H9 (cell line): ENCODE measurements around the gene OTOGL. TPM values are rescaled to one million over a fixed set of nuclear protein-coding genes. Genes with fewer than 3 reads are reported as not detected.

Experiments
- DNase-seq: peaks from one replicate; pipeline ENCODE4 v3.0.0-alpha.2; 2017
- H2AFZ ChIP-seq: one replicate; pipeline ENCODE4 v1.6.1; 2013; ENCODE audit warnings: mild to moderate bottlenecking, low read length, control low read depth, moderate library complexity
- H2AK5ac ChIP-seq: 2 replicates; pipeline ENCODE4 v1.6.1; 2013; ENCODE audit warnings: low read length, control low read depth, mixed read lengths; ENCODE audit not compliant: insufficient read length
- H2BK120ac ChIP-seq: one replicate; pipeline ENCODE4 v1.6.1; 2013; ENCODE audit warnings: low read depth, mild to moderate bottlenecking, low read length, control low read depth, inconsistent platforms; ENCODE audit not compliant: poor library complexity, severe bottlenecking
- H2BK12ac ChIP-seq: 2 replicates; pipeline ENCODE4 v1.6.1; 2013; ENCODE audit warnings: low read length, control low read depth, mixed read lengths, low read depth; ENCODE audit not compliant: insufficient read length
- H2BK15ac ChIP-seq: 2 replicates; pipeline ENCODE4 v1.6.1; 2013; ENCODE audit warnings: low read depth, low read length, control low read depth
- H2BK20ac ChIP-seq: one replicate; pipeline ENCODE4 v1.6.1; 2013; ENCODE audit warnings: low read depth, mild to moderate bottlenecking, low read length, control low read depth, inconsistent platforms; ENCODE audit not compliant: poor library complexity, severe bottlenecking
- H2BK5ac ChIP-seq: 2 replicates; pipeline ENCODE4 v1.6.1; 2013; ENCODE audit warnings: low read length, control low read depth, mixed read lengths; ENCODE audit not compliant: insufficient read length
- H3K14ac ChIP-seq: 2 replicates; pipeline ENCODE4 v1.6.1; 2013; ENCODE audit warnings: low read length, control low read depth; ENCODE audit not compliant: insufficient read depth
- H3K18ac ChIP-seq: 2 replicates; pipeline ENCODE4 v1.6.1; 2013; ENCODE audit warnings: low read depth, mild to moderate bottlenecking, mixed read lengths, low read length, control low read depth; ENCODE audit not compliant: insufficient read length
- H3K23ac ChIP-seq: 2 replicates; pipeline ENCODE4 v1.6.1; 2013; ENCODE audit warnings: low read length, control low read depth, mixed read lengths, low read depth; ENCODE audit not compliant: insufficient read length
- H3K23me2 ChIP-seq: 2 replicates; pipeline ENCODE4 v1.6.1; 2013; ENCODE audit warnings: low read depth, mild to moderate bottlenecking, mixed read lengths, low read length, control low read depth; ENCODE audit not compliant: insufficient read length, poor library complexity, severe bottlenecking
- H3K27ac ChIP-seq: 2 replicates; pipeline ENCODE4 v1.5.1; 2013; ENCODE audit warnings: low read length, control low read depth, mixed read lengths, low read depth; ENCODE audit not compliant: insufficient read length
- H3K27me3 ChIP-seq: 2 replicates; pipeline ENCODE4 v1.6.1; 2013; ENCODE audit warnings: low read length, control low read depth, inconsistent platforms; ENCODE audit not compliant: insufficient read depth
- H3K4ac ChIP-seq: 2 replicates; pipeline ENCODE4 v1.6.1; 2013; ENCODE audit warnings: low read depth, mild to moderate bottlenecking, control low read depth, inconsistent platforms, low read length, moderate library complexity
- H3K4me1 ChIP-seq: 2 replicates; pipeline ENCODE4 v1.6.1; 2013; ENCODE audit warnings: low read length, control low read depth, inconsistent platforms; ENCODE audit not compliant: insufficient read depth
- H3K4me2 ChIP-seq: 2 replicates; pipeline ENCODE4 v1.6.1; 2013; ENCODE audit warnings: low read length, control low read depth, mixed read lengths; ENCODE audit not compliant: insufficient read length, insufficient read depth
- H3K56ac ChIP-seq: 2 replicates; pipeline ENCODE4 v1.6.1; 2013; ENCODE audit warnings: low read depth, mild to moderate bottlenecking, mixed read lengths, low read length, control low read depth; ENCODE audit not compliant: insufficient read length
- H3K79me1 ChIP-seq: 2 replicates; pipeline ENCODE4 v1.6.1; 2013; ENCODE audit warnings: low read depth, mild to moderate bottlenecking, moderate library complexity, low read length, control low read depth, inconsistent platforms; ENCODE audit not compliant: insufficient read depth, poor library complexity, severe bottlenecking
- H3K79me2 ChIP-seq: 2 replicates; pipeline ENCODE4 v1.6.1; 2013; ENCODE audit warnings: low read length, control low read depth, inconsistent platforms; ENCODE audit not compliant: insufficient read depth
- H3K9ac ChIP-seq: 2 replicates; pipeline ENCODE4 v1.6.1; 2013; ENCODE audit warnings: low read length, control low read depth, mixed read lengths; ENCODE audit not compliant: insufficient read length; ENCODE audit errors: extremely low read depth
- H3K9me3 ChIP-seq: one replicate; pipeline ENCODE4 v1.6.1; 2013; ENCODE audit warnings: low read depth, low read length, inconsistent platforms; ENCODE audit not compliant: control insufficient read depth
- H3T11ph ChIP-seq: one replicate; pipeline ENCODE4 v1.6.1; 2013; ENCODE audit warnings: mild to moderate bottlenecking, low read length, control low read depth, inconsistent platforms
- H4K20me1 ChIP-seq: one replicate; pipeline ENCODE4 v1.6.1; 2013; ENCODE audit not compliant: control insufficient read depth, insufficient read length, insufficient read depth
- H4K5ac ChIP-seq: 2 replicates; pipeline ENCODE4 v1.6.1; 2013; ENCODE audit warnings: low read depth, mild to moderate bottlenecking, mixed read lengths, low read length, control low read depth; ENCODE audit not compliant: insufficient read length
- H4K8ac ChIP-seq: replicated peaks from 2 replicates; pipeline ENCODE4 v1.6.1; 2013; ENCODE audit warnings: low read length, control low read depth, mixed read lengths, low read depth; ENCODE audit not compliant: insufficient read length
- H4K91ac ChIP-seq: 2 replicates; pipeline ENCODE4 v1.6.1; 2013; ENCODE audit warnings: low read depth, mild to moderate bottlenecking, moderate library complexity, mixed read lengths, low read length, control low read depth; ENCODE audit not compliant: insufficient read length
- H3K27ac Mint-ChIP-seq, 3 experiments: 2 replicates in 2 of 3; 3 replicates in 1 of 3; pipeline ENCODE4 v1.8.0; 2020 to 2021; ENCODE audit warnings: mixed read lengths in 3 of 3, mild to moderate bottlenecking in 1 of 3, moderate library complexity in 1 of 3
- H3K27me3 Mint-ChIP-seq: 2 replicates; pipeline ENCODE4 v1.8.0; 2021; ENCODE audit warnings: low read depth, mild to moderate bottlenecking, moderate library complexity, mixed read lengths
- H3K36me3 Mint-ChIP-seq, 3 experiments: 2 replicates in 2 of 3; 3 replicates in 1 of 3; pipeline ENCODE4 v1.8.0; 2020 to 2021; ENCODE audit warnings: low read depth in 3 of 3, mixed read lengths in 3 of 3; ENCODE audit not compliant: insufficient read depth in 1 of 3
- H3K4me1 Mint-ChIP-seq, 2 experiments: 2 replicates each; pipeline ENCODE4 v1.8.0; 2020; ENCODE audit warnings: mixed read lengths in 2 of 2
- H3K4me3 Mint-ChIP-seq, 2 experiments: 2 replicates in 1 of 2; 3 replicates in 1 of 2; pipeline ENCODE4 v1.8.0; 2020 to 2021; ENCODE audit warnings: mild to moderate bottlenecking in 2 of 2, mixed read lengths in 2 of 2, moderate library complexity in 1 of 2
- H3K9me3 Mint-ChIP-seq, 2 experiments: 2 replicates in 1 of 2; 3 replicates in 1 of 2; pipeline ENCODE4 v1.8.0; 2020; ENCODE audit warnings: mild to moderate bottlenecking in 2 of 2, mixed read lengths in 2 of 2, moderate library complexity in 1 of 2
- CTCF ChIP-seq: fragments of 200-600 bp; sonication (generic); conservative IDR thresholded peaks from 3 replicates; pipeline ENCODE4 v1.8.0; 2021; ENCODE audit warnings: antibody characterized with exemption, mild to moderate bottlenecking
- WGBS: extraction: QIAGEN DNeasy Blood & Tissue Kit; methylation state at CpG from one replicate; pipeline ENCODE4 v1.1.7; 2013; ENCODE audit warnings: missing lambda C conversion rate, low lambda C conversion rate, mixed read lengths; ENCODE audit not compliant: insufficient read length; ENCODE audit errors: extremely low coverage; 5-methylcytosine and 5-hydroxymethylcytosine counted together
- total RNA-seq: library from RNA; stranded (reverse); gene quantifications from 2 replicates; pipeline ENCODE4 v1.2.1, GENCODE V29; 2021

The OTOGL gene
- total RNA-seq, 1 experiment from 2014 or later = 0.11 TPM

- no peak overlapping the region for H2BK5ac ChIP-seq
- no peak overlapping the region for H2BK20ac ChIP-seq
- H3K27me3 ChIP-seq = no peaks in the 10 kb centered on the region
- H3K9ac ChIP-seq = no peak overlapping the region
- no peaks in the 10 kb centered on the region for H3K4me1 Mint-ChIP-seq
- H2AFZ ChIP-seq = no peak overlapping the region
- no peak overlapping the region for H3K4me2 ChIP-seq
- peaks cover 0 to 7% (median 0%) of the 10 kb centered on the region in 3 experiments; a peak in 4 of 7 replicates for H3K36me3 Mint-ChIP-seq
- no peaks in the 10 kb centered on the region for H3K23me2 ChIP-seq
- H4K20me1 ChIP-seq = no peaks in the 10 kb centered on the region
- H4K91ac ChIP-seq = no peak overlapping the region
- no CpG with 5 or more reads among the region's 1 CpG for WGBS
- no peak overlapping the region for H3T11ph ChIP-seq
- H2BK12ac ChIP-seq = no peak overlapping the region
- no peak for DNase-seq
- no peak overlapping the region for H4K8ac ChIP-seq
- peaks cover 4 to 9% of the 10 kb centered on the region in 2 experiments; a peak in 4 of 5 replicates for H3K9me3 Mint-ChIP-seq
- H2BK120ac ChIP-seq = no peak overlapping the region
- no peak overlapping the region for H3K27ac Mint-ChIP-seq
- no peaks in the 10 kb centered on the region for H3K79me2 ChIP-seq
- H3K9me3 ChIP-seq = no peaks in the 10 kb centered on the region
- H3K4me1 ChIP-seq = no peaks in the 10 kb centered on the region
- H3K79me1 ChIP-seq = no peaks in the 10 kb centered on the region
- H3K4ac ChIP-seq = no peak overlapping the region
- H3K27me3 Mint-ChIP-seq = peaks cover 3% of the 10 kb centered on the region; the same call in 1 of the 2 replicates
- H4K5ac ChIP-seq = no peak overlapping the region
- no peak overlapping the region for H3K4me3 Mint-ChIP-seq
- H3K18ac ChIP-seq = no peak overlapping the region
- no peak overlapping the region for H2AK5ac ChIP-seq
- no peak overlapping the region for H3K56ac ChIP-seq
- no peak overlapping the region for H2BK15ac ChIP-seq
- H3K23ac ChIP-seq = no peak overlapping the region
- H3K14ac ChIP-seq = no peak overlapping the region
- TF ChIP-seq CTCF = no peak
- H3K27ac ChIP-seq = no peak overlapping the region
Measured at GRCh38 chr12:80293347-80293746, 194.0 kb downstream of the OTOGL start.
